Upper lobe of left lung (tissue), 4 donors: ENCODE measurements around the gene TMEM184B.

ENCODE experiments used
- CTCF ChIP-seq, 6 experiments: fragments of 450-650 bp in 4 of 6; fragments of 200-600 bp in 2 of 6; sonication (generic) in 2 of 6; IDR thresholded peaks; one replicate each; pipeline ENCODE4 v1.5.1; 2016 to 2019; ENCODE audit warnings: antibody characterized with exemption in 6 of 6
- EP300 ChIP-seq, 4 donors: sonication (generic); formaldehyde crosslinking; IDR thresholded peaks; one replicate each; pipeline ENCODE4 v1.5.1; 2017; ENCODE audit warnings: antibody characterized with exemption in 4 of 4, control low read depth in 2 of 4
- POLR2A ChIP-seq, 4 donors: fragments of 450-650 bp; IDR thresholded peaks; one replicate each; pipeline ENCODE4 v1.5.1; 2016 to 2017; ENCODE audit warnings: antibody characterized with exemption in 4 of 4, mild to moderate bottlenecking in 2 of 4

GRCh38 chr22:38174626-38175025, 98.2 kb downstream of the TMEM184B start:
- TF ChIP-seq CTCF (IDR thresholded peaks at IDR 0.05) (no peak), POLR2A (IDR thresholded peaks at IDR 0.05) (no peak), EP300 (IDR thresholded peaks at IDR 0.05) (no peak)
